HG02759 (cell line): ENCODE measurements around the gene MYEOV.

Experiments
- ATAC-seq: cut with Tn5 transposase; IDR thresholded peaks from one replicate; pipeline ENCODE4 v1.9.1; 2021; ENCODE audit warnings: mild to moderate bottlenecking, moderate library complexity; ENCODE audit not compliant: unreplicated experiment

The MYEOV gene

DNA sequence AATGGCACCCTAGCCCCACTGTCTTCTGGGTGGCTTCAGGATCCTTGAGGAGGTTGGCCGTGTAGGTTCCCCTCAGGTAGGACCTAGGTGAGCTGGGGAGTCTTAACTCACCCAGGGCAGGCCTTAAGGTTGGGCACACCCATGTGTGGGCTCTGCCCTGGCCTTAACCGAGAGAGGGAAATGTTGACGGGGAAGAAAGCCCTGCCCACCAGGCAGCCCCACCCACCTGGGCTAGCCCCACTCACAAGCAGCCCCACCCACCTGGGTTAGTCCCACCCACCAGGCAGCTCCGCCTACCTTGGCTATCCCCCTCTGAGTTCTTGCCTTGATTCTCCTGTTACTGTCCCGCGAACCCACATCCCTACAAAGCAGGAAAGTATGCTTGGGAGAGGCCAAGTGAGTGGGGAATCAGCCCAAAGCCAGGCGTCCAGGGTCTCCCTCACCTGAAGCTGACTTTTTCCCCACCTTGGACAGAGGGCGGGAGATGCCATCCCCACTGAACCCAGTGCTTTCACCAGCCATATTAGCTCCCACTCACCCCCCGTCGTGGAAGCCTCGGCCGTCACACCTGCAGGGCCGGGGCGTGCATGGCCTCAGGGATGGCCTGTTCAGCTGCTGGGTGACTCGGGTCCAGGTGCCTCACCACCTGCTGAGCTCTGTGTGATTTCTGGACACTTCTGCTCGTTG is at the start of gene MYEOV:
Gene MYEOV, plus strand, starts transcription at position 337 of the 687 bp plus-strand sequence. CDS start 1,200 bp downstream, outside the sequence.
- no peak for ATAC-seq

GRCh38 chr11:69244266-69244665 is 49.7 kb upstream of the MYEOV start:
- no peak for ATAC-seq

DNA sequence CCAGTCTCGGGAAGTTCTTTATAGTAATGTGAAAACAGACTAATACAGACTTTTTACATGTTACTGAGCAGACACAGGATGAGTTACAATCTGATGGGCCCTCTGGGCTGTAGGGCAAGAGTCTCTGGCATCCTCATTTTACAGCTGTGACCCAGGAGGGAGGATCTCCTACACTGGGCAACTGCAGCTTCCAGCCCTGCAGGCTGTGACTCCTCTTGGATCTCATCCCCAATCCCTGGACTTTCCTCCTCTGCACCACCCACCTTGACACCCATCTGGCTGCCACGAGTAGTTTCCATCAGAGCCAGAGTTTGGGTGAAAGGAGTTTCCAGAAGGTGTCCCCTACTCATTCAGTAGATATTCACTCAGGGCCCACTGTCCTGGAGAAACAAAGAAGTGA is 48.9 kb upstream of the MYEOV start:
- ATAC-seq = no peak

DNA sequence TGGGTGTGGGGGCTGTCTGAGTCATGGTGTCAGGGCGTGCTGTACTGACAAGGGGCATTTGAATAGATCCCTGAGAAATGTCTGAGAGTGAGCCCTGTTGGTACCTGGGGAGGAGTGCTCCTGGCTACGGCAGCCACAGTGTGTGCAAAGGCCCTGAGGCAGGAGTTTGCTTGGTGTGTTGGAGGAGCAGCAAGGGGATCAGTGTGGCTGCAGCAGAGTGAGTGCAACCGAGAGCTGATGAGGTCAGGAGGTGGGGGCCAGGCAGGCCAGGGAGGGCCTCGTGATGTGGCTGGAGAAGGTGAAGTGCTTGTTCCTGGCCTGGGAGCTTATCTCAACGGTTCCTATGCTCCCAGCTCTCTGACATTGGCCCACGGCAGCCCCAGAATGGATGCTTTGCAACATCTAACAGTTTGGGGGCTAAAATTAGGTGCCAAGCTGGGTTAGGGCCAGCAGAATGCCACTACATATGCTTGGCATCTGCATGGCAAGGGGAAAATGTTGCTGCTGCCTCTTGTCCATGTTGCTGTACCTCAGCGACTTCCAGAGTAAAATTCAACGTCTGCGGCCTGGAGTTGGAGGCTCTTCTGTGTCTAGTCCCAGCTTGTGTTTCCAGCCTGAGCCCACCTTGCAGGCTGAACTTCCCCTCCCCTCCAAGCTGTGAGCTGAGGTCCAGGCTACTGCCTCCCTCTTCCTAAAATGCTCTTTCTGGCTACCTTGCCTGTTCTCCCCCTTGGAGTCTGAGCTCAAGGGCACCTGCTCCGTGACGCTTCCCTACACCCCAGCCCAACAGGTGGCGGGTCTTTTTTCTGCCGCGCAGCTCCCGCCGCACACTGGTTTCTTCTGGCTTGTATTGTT is 48.2 kb upstream of the MYEOV start:
- no peak for ATAC-seq

- ATAC-seq = no peak
These were observed 44.4 kb upstream of the MYEOV start for GRCh38 chr11:69249311-69250185.

DNA sequence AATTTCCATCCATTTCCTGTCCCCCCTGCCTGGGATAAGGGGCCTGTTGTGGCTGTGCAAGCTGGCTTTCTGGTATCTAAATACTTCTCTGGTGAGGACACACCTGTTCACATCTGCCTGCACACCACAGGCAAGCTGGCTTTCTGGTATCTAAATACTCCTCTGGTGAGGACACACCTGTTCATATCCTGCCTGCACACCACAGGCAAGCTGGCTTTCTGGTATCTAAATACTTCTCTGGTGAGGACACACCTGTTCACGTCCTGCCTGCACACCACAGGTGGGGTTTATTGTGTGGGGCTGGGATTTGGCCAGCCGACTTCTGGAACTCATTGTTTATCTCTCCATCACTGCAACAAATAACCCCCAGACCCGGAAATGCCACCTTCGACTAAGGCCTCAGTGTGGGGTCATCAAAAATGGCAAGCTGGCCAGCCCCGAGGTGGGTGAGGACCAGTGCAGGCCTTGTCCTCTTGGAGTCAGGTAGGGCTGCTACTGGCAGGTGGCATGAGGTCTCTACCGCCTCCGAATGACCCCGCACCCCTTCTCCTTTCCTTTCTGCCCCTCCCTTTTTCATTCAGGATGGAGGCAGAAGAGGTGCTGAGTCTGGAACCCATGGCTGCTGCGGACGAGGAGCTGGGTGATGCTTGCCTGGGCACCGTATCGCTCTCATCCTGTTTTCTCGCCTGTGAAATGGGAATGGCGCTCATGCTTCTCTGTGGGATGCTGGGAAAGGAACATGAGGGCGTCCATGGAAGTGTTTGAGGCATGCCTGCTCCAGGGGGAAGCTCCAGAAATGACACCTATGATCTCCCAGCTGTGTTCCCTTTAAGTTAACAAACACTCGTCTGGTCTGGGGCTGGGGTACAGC is 43.5 kb upstream of the MYEOV start:
- ATAC-seq = no peak

DNA sequence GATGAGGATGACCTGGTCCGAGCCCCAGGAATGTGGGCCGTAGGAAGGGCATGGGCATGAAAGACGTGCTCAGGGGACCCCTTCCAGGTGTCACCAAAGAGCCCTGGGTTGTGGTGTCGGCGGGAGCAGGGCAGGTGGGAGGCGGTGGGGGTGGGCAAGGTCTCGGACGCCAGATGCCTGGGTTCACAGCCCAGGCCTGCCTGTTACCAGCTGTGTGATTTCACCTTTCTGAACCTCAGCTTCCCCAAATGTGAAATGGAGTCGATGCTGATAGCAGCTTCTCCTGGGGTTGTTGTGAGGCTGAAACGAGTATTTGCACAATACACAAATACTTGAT is 42.9 kb upstream of the MYEOV start:
- no peak for ATAC-seq

- ATAC-seq = no peak
These were observed 42.1 kb upstream of the MYEOV start for GRCh38 chr11:69251639-69252489.

DNA sequence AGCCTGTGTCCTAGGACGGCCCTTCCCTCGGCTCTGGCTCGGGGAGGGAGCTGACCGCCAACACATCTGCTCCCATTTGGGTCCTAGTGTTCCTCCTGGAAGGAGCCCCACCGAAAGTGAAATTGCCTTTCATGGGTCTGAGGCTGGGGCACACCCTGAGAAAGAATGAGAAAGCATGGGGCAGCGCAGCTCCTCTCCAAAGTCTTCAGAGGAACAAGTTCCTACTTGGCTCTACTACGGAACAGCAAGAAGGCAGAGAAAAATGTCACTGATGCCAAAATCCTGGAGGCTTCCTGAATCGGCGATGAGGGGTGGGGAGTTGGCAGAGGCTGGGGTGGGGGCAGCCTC is 41.5 kb upstream of the MYEOV start:
- ATAC-seq = no peak

GRCh38 chr11:69253028-69253427 is 40.9 kb upstream of the MYEOV start:
- ATAC-seq = no peak

GRCh38 chr11:69257134-69257533 is 36.8 kb upstream of the MYEOV start:
- ATAC-seq = no peak

- ATAC-seq = peak; percentile 43
These were observed 35.9 kb upstream of the MYEOV start for GRCh38 chr11:69257838-69258658.

GRCh38 chr11:69259096-69259495 is 34.9 kb upstream of the MYEOV start:
- no peak for ATAC-seq

DNA sequence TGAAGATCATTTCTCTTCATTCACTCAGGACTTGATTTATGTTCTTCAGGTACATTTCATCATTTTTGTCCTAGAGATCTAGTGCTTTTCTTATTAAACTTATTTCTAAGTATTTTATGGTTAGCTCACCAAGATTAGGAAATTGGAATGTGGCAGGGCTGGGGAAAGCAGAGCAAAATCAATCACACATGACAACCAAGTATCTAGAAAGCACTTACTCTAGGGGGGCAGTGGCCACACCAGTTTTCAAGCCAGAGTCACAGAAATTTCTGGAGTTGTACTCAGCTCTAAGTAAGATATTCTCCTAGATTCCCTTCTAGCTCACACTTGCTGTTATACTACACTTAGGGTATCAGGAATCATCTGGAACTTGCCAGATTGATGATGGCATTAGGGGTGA is 33.3 kb upstream of the MYEOV start:
- ATAC-seq = no peak

- no peak for ATAC-seq
These were observed 32.8 kb upstream of the MYEOV start for GRCh38 chr11:69261116-69261515.

DNA sequence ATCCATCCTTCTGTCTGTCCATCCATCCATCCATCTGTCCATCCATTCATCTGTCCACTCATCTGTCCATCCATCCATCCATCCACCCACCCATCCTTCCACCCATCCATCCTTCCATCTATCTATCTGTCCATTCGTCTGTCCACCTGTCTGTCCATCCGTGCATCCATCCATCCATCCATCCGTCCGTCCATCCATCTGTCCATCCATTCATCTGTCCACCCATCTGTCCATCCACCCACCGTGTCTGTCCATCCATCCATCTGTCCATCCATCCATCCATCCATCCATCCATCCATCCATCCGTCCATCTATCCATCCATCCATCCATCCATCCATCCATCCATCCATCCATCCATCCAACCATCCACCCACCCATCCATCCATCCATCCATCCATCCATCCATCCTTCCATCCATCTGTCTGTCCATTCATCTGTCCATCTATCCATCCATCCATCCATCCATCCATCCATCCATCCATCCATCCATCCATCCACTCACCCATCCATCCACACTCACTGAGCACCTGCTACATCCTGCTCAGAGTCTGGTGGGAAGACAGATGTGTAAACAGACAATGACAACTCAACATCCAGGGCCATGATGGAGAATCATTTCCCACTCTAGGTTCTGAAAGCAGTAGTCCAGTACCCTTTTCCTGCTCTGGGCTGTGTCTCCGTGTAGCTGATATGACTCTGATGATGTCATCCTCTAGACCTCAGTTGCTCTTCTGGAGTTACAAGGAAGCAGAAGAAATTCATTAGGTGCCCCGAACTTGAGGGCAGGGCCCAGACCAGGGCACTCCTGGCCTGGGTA is 30.8 kb upstream of the MYEOV start:
- ATAC-seq = no peak

DNA sequence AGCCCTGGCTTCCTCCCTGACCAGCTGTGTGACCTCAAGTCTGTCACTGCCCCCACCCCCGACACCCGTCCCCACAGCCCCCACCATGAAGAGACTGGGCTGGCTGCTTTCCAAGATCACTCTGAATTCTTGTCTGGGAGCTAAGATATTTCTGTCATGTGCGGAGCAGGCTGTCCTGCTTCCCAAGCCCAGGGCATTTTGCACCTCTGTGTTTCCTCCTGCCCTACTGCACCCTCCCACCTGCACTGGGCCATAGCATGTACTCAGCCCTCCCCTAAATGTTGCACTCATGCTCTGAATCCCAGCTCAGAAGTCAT is 30.3 kb upstream of the MYEOV start:
- no peak for ATAC-seq

- ATAC-seq = no peak
These were observed 29.5 kb upstream of the MYEOV start for GRCh38 chr11:69264486-69264885.
